ENCODE measurements around the gene ADARB1. TPM values are rescaled to one million over a fixed set of nuclear protein-coding genes. Genes with fewer than 3 reads are reported as not detected.

Gene ADARB1
- polyA plus RNA-seq, 1 donor (not counting 4 experiments of a cell fraction or from before 2014, with no cell fraction given): 13.0 TPM

DNA sequence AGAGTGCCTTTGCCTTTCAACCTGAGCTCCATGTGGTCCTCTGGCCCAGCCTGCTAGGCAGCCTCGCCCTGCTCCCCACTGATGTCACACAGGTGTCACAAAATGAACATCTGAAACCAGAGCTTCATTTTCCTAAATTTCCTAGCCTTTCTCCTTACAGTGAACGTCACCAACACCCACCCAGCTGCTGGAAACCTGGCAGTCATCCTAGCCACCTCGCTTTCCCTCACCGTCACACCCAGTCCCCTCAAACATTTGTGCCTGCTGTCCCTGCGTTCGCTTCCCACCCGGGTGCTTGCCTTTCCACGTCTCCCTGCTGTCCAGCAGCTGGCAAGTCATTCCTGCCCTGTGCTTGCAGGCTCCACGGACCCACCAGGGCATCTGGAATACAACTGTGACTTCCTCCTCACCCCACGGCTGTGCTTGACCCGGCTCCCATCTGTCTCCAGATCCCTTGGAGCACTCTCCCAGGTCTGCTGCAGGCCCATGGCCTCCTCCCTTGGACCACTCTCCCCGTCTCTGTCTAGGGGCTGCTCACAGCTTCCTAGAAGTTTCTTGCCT is 23.5 kb downstream of the ADARB1 start:
- Histone ChIP-seq H3K79me2 (ENCODE audit: control insufficient read depth, insufficient read depth, low read length) (peaks cover 27% of the 10 kb centered on the region), H3K4me1 (ENCODE audit: control insufficient read depth, extremely low read depth, insufficient read depth, low read length) (peaks cover 20% of the 10 kb centered on the region), H4K20me1 (ENCODE audit: control insufficient read depth, extremely low read depth, insufficient read depth, low read length) (peaks cover 4% of the 10 kb centered on the region), H3K27me3 (ENCODE audit: control insufficient read depth, extremely low read depth, insufficient read depth, low read length) (no peaks in the 10 kb centered on the region), H3K9me1 (ENCODE audit: control insufficient read depth, extremely low read depth, insufficient read depth, low read length) (no peaks in the 10 kb centered on the region), H2AFZ (ENCODE audit: control insufficient read depth, low read length) (no peak overlapping the region), H3K9ac (ENCODE audit: control insufficient read depth, extremely low read depth, insufficient read depth, low read length) (no peak overlapping the region), H3K9me3 (ENCODE audit: control insufficient read depth, low read depth, low read length) (no peaks in the 10 kb centered on the region), H3K36me3 (ENCODE audit: control insufficient read depth in 2 of 2, extremely low read depth in 1 of 2, insufficient read depth in 2 of 2, low read length in 2 of 2) (peaks cover 0 to 4% of the 10 kb centered on the region in 2 experiments), H3K4me3 (ENCODE audit: control insufficient read depth in 2 of 3, extremely low read depth in 1 of 3, insufficient read depth in 2 of 3, low read depth in 1 of 3, low read length in 3 of 3) (no peak overlapping the region), H3K4me2 (ENCODE audit: control insufficient read depth, extremely low read depth, insufficient read depth, low read depth, low read length) (no peak overlapping the region), H3K27ac (ENCODE audit: control insufficient read depth, insufficient read depth, low read length) (no peak overlapping the region)
- FAIRE-seq (no peak), DNase-seq (ENCODE audit: low read depth, low spot score) (no peak)
- TF ChIP-seq, protein P1, sequence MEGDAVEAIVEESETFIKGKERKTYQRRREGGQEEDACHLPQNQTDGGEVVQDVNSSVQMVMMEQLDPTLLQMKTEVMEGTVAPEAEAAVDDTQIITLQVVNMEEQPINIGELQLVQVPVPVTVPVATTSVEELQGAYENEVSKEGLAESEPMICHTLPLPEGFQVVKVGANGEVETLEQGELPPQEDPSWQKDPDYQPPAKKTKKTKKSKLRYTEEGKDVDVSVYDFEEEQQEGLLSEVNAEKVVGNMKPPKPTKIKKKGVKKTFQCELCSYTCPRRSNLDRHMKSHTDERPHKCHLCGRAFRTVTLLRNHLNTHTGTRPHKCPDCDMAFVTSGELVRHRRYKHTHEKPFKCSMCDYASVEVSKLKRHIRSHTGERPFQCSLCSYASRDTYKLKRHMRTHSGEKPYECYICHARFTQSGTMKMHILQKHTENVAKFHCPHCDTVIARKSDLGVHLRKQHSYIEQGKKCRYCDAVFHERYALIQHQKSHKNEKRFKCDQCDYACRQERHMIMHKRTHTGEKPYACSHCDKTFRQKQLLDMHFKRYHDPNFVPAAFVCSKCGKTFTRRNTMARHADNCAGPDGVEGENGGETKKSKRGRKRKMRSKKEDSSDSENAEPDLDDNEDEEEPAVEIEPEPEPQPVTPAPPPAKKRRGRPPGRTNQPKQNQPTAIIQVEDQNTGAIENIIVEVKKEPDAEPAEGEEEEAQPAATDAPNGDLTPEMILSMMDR (optimal IDR thresholded peaks at IDR 0.05 in 1 of 3, IDR thresholded peaks at IDR 0.05 in 1 of 3, conservative IDR thresholded peaks at IDR 0.05 in 1 of 3; ENCODE audit: extremely low read depth in 1 of 3, insufficient read depth in 2 of 3, low read length in 3 of 3): no peak
- no peak for TF ChIP-seq EZH2 (IDR thresholded peaks at IDR 0.05; ENCODE audit: low read length)
- dilution Hi-C loops (cut with MboI; ENCODE audit: extremely low pct_ligation_motif_present, low sequenced_read_pairs): no loop called here

DNA sequence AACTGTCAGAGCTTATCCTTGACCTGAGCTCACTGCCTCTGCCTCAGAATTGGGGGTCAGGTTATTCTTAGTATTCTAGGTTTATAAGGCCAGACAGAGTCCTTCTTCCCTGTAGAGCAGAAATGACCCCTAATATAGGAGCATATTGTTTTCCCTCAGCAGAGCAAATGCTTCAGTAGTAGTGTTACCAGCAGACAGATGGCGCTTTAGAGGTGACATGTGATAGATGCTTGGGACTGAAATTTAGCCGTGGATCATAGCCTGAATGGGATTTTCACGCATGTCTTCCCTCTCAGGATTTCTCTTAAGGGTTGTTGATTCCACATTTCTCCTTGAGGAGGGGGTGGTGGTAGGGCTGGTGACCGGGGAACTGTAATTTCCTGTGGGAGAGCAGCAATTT is 24.5 kb downstream of the ADARB1 start:
- DNase-seq (ENCODE audit: low read depth, low spot score): no peak
- no peak overlapping the region for H3K4me2 ChIP-seq (ENCODE audit: control insufficient read depth, extremely low read depth, insufficient read depth, low read depth, low read length)
- no peaks in the 10 kb centered on the region for H3K27me3 ChIP-seq (ENCODE audit: control insufficient read depth, extremely low read depth, insufficient read depth, low read length)
- H3K27ac ChIP-seq (ENCODE audit: control insufficient read depth, insufficient read depth, low read length): no peak overlapping the region
- TF ChIP-seq EZH2 (IDR thresholded peaks at IDR 0.05; ENCODE audit: low read length): no peak
- TF ChIP-seq, protein P1 (optimal IDR thresholded peaks at IDR 0.05 in 1 of 3, IDR thresholded peaks at IDR 0.05 in 1 of 3, conservative IDR thresholded peaks at IDR 0.05 in 1 of 3; ENCODE audit: extremely low read depth in 1 of 3, insufficient read depth in 2 of 3, low read length in 3 of 3): peak; percentile 46 to 62 (median 53)
- H3K9ac ChIP-seq (ENCODE audit: control insufficient read depth, extremely low read depth, insufficient read depth, low read length): no peak overlapping the region
- H3K4me1 ChIP-seq (ENCODE audit: control insufficient read depth, extremely low read depth, insufficient read depth, low read length): peaks cover 17% of the 10 kb centered on the region
- no peak for FAIRE-seq
- H2AFZ ChIP-seq (ENCODE audit: control insufficient read depth, low read length): no peak overlapping the region
- H3K36me3 ChIP-seq (ENCODE audit: control insufficient read depth in 2 of 2, extremely low read depth in 1 of 2, insufficient read depth in 2 of 2, low read length in 2 of 2): peaks cover 0 to 4% of the 10 kb centered on the region in 2 experiments
- no peak overlapping the region for H3K4me3 ChIP-seq (ENCODE audit: control insufficient read depth in 2 of 3, extremely low read depth in 1 of 3, insufficient read depth in 2 of 3, low read depth in 1 of 3, low read length in 3 of 3)
- dilution Hi-C loops (cut with MboI; ENCODE audit: extremely low pct_ligation_motif_present, low sequenced_read_pairs): no loop called here
- H3K9me1 ChIP-seq (ENCODE audit: control insufficient read depth, extremely low read depth, insufficient read depth, low read length): no peaks in the 10 kb centered on the region
- peaks cover 4% of the 10 kb centered on the region for H4K20me1 ChIP-seq (ENCODE audit: control insufficient read depth, extremely low read depth, insufficient read depth, low read length)
- no peaks in the 10 kb centered on the region for H3K9me3 ChIP-seq (ENCODE audit: control insufficient read depth, low read depth, low read length)
- H3K79me2 ChIP-seq (ENCODE audit: control insufficient read depth, insufficient read depth, low read length): peaks cover 23% of the 10 kb centered on the region
